MM.1S (cell line): ENCODE measurements around the gene BHLHA15.

Experiments used
- DNase-seq: peaks from one replicate; pipeline ENCODE4 v3.0.0-alpha.2; 2015
- H2AFZ ChIP-seq: fragments of 300-600 bp; sonication (generic); 2 replicates; pipeline ENCODE4 v1.6.0; 2016; ENCODE audit warnings: antibody characterized with exemption, low read length
- H3F3A ChIP-seq: fragments of 300-600 bp; sonication (generic); 2 replicates; pipeline ENCODE4 v1.6.1; 2016; ENCODE audit warnings: mild to moderate bottlenecking, antibody characterized with exemption, low read length, moderate library complexity, mixed read lengths; ENCODE audit not compliant: insufficient read depth
- H3K27ac ChIP-seq: fragments of 300-600 bp; sonication (generic); 2 replicates; pipeline ENCODE4 v1.5.1; 2016; ENCODE audit warnings: mild to moderate bottlenecking, low read length
- H3K27me3 ChIP-seq: fragments of 300-600 bp; sonication (generic); replicated peaks from 2 replicates; pipeline ENCODE4 v1.6.0; 2016; ENCODE audit warnings: low read length; ENCODE audit not compliant: insufficient read depth
- H3K36me3 ChIP-seq: fragments of 300-600 bp; sonication (generic); replicated peaks from 2 replicates; pipeline ENCODE4 v1.6.1; 2016; ENCODE audit warnings: mild to moderate bottlenecking, low read length, mixed read lengths; ENCODE audit not compliant: insufficient read depth
- H3K4me1 ChIP-seq: fragments of 300-600 bp; sonication (generic); 2 replicates; pipeline ENCODE4 v1.6.1; 2016; ENCODE audit warnings: low read length, mixed read lengths
- H3K4me2 ChIP-seq: fragments of 300-600 bp; sonication (generic); 2 replicates; pipeline ENCODE4 v1.6.0; 2016; ENCODE audit warnings: low read depth, low read length
- H3K4me3 ChIP-seq: fragments of 300-600 bp; sonication (generic); 2 replicates; pipeline ENCODE4 v1.5.1; 2016; ENCODE audit warnings: low read length, mixed read lengths
- H3K79me2 ChIP-seq: fragments of 300-600 bp; sonication (generic); 2 replicates; pipeline ENCODE4 v1.6.1; 2016; ENCODE audit warnings: mixed run types, low read length, mixed read lengths
- H3K9ac ChIP-seq: fragments of 300-600 bp; sonication (generic); 2 replicates; pipeline ENCODE4 v1.6.1; 2016; ENCODE audit warnings: low read length, mixed read lengths
- H3K9me2 ChIP-seq: fragments of 300-600 bp; sonication (generic); replicated peaks from 2 replicates; pipeline ENCODE4 v1.6.1; 2016; ENCODE audit warnings: mild to moderate bottlenecking, low read length, mixed read lengths; ENCODE audit not compliant: insufficient read depth
- H3K9me3 ChIP-seq: fragments of 300-600 bp; sonication (generic); replicated peaks from 2 replicates; pipeline ENCODE4 v1.6.1; 2016; ENCODE audit warnings: mild to moderate bottlenecking, low read length, mixed read lengths; ENCODE audit not compliant: insufficient read depth
- H4K20me1 ChIP-seq: fragments of 300-600 bp; sonication (generic); 2 replicates; pipeline ENCODE4 v1.6.1; 2016; ENCODE audit warnings: mild to moderate bottlenecking, low read length, moderate library complexity, mixed read lengths; ENCODE audit not compliant: insufficient read depth
- CTCF ChIP-seq: fragments of 300-600 bp; sonication (generic); IDR thresholded peaks from 2 replicates; pipeline ENCODE4 v1.5.1; 2016; ENCODE audit warnings: antibody characterized with exemption, low read length, mixed read lengths
- EZH2 ChIP-seq: fragments of 300-600 bp; sonication (generic); optimal IDR thresholded peaks from 2 replicates; pipeline ENCODE3; 2017; ENCODE audit warnings: low read depth, mild to moderate bottlenecking, antibody characterized with exemption, low read length, mixed read lengths
- EZH2phosphoT487 ChIP-seq: fragments of 300-600 bp; sonication (generic); IDR thresholded peaks from 2 replicates; pipeline ENCODE4 v1.6.1; 2018; ENCODE audit warnings: antibody characterized with exemption, low read length

BHLHA15 gene

GRCh38 chr7:98194186-98194585 is 17.1 kb upstream of the BHLHA15 start:
- Histone ChIP-seq H3K27ac (no peak overlapping the region), H3K27me3 (no peaks in the 10 kb centered on the region), H3K4me2 (no peak overlapping the region), H3K9ac (no peak overlapping the region), H2AFZ (no peak overlapping the region), H4K20me1 (no peaks in the 10 kb centered on the region), H3K79me2 (peaks cover 7% of the 10 kb centered on the region; the same call in 1 of the 2 replicates), H3K36me3 (no peaks in the 10 kb centered on the region; the same call in 1 of the 2 replicates), H3K4me3 (no peak overlapping the region), H3K9me2 (no peaks in the 10 kb centered on the region), H3F3A (no peaks in the 10 kb centered on the region), H3K9me3 (no peaks in the 10 kb centered on the region), H3K4me1 (no peaks in the 10 kb centered on the region)
- TF ChIP-seq EZH2 (no peak), EZH2phosphoT487 (no peak), CTCF (no peak)
- DNase-seq = no peak

GRCh38 chr7:98194672-98195457 is 16.4 kb upstream of the BHLHA15 start:
- no peak overlapping the region for H3K4me3 ChIP-seq
- H4K20me1 ChIP-seq = no peaks in the 10 kb centered on the region
- H2AFZ ChIP-seq = no peak overlapping the region
- H3K79me2 ChIP-seq = peaks cover 9% of the 10 kb centered on the region; the same call in 1 of the 2 replicates
- no peaks in the 10 kb centered on the region; the same call in 1 of the 2 replicates for H3K4me1 ChIP-seq
- H3K27ac ChIP-seq = no peak overlapping the region
- H3K27me3 ChIP-seq = no peaks in the 10 kb centered on the region
- H3K9me2 ChIP-seq = no peaks in the 10 kb centered on the region
- DNase-seq = no peak
- H3K4me2 ChIP-seq = no peak overlapping the region
- H3K9me3 ChIP-seq = no peaks in the 10 kb centered on the region
- H3F3A ChIP-seq = no peaks in the 10 kb centered on the region
- TF ChIP-seq EZH2 (no peak), CTCF (no peak), EZH2phosphoT487 (no peak)
- no peak overlapping the region for H3K9ac ChIP-seq
- no peaks in the 10 kb centered on the region; the same call in 1 of the 2 replicates for H3K36me3 ChIP-seq

- H3K9me3 ChIP-seq = no peaks in the 10 kb centered on the region
- peaks cover 13% of the 10 kb centered on the region; the same call in 1 of the 2 replicates for H3F3A ChIP-seq
- DNase-seq = no peak
- no peak overlapping the region for H3K9ac ChIP-seq
- H3K79me2 ChIP-seq = peaks cover 26% of the 10 kb centered on the region
- no peaks in the 10 kb centered on the region for H3K27me3 ChIP-seq
- no peak overlapping the region for H3K4me3 ChIP-seq
- H3K27ac ChIP-seq = no peak overlapping the region
- TF ChIP-seq EZH2 (no peak), EZH2phosphoT487 (no peak), CTCF (no peak)
- H3K4me1 ChIP-seq = peaks cover 20% of the 10 kb centered on the region
- no peak overlapping the region for H3K4me2 ChIP-seq
- H3K9me2 ChIP-seq = no peaks in the 10 kb centered on the region
- no peaks in the 10 kb centered on the region for H4K20me1 ChIP-seq
- no peaks in the 10 kb centered on the region; the same call in 1 of the 2 replicates for H3K36me3 ChIP-seq
- H2AFZ ChIP-seq = no peak overlapping the region
Observed at GRCh38 chr7:98196706-98197605, 14.3 kb upstream of the BHLHA15 start.
